K562 (cell line): ENCODE results near the gene TERB1. TPM values are rescaled to one million over a fixed set of nuclear protein-coding genes. Genes with fewer than 3 reads are reported as not detected.
A peak's percentile ranks its signal among the peaks of the same experiment; 100 is the strongest.

Experiments used
- ARHGAP35 ChIP-seq: fragments of 450-650 bp; IDR thresholded peaks from 2 replicates; pipeline ENCODE4 v1.6.1; 2018; ENCODE audit not compliant: partially characterized antibody
- DMBX1 ChIP-seq: fragments of 250-450 bp; sonication (Bioruptor Pico); IDR thresholded peaks from 2 replicates; pipeline ENCODE4 v1.8.0; 2022; ENCODE audit warnings: inconsistent platforms, mild to moderate bottlenecking, moderate library complexity, borderline replicate concordance
- ETV5 ChIP-seq: sonication (generic); formaldehyde crosslinking; IDR thresholded peaks from 2 replicates; pipeline ENCODE4 v1.4.0; 2020; ENCODE audit warnings: low read depth, mild to moderate bottlenecking, missing genetic modification reagents
- JUND ChIP-seq, 2 experiments: IDR thresholded peaks; 2 replicates in 1 of 2; 3 replicates in 1 of 2; pipeline ENCODE4 v1.6.1; 2011; ENCODE audit warnings: borderline replicate concordance in 2 of 2, low read depth in 2 of 2, low read length in 2 of 2, improper control_type of control experiment in 1 of 2, missing biosample characterization in 1 of 2, missing genetic modification characterization in 1 of 2, missing genetic modification reagents in 1 of 2
- KAT8 ChIP-seq: fragments of 450-650 bp; IDR thresholded peaks from 2 replicates; pipeline ENCODE4 v1.6.1; 2016; ENCODE audit warnings: low read depth, mild to moderate bottlenecking
- KLF6 ChIP-seq: fragments of 250-450 bp; sonication (Bioruptor Pico); IDR thresholded peaks from 2 replicates; pipeline ENCODE4 v1.4.0; 2020; ENCODE audit warnings: mild to moderate bottlenecking, moderate library complexity, borderline replicate concordance
- NEUROD1 ChIP-seq: fragments of 150-350 bp; IDR thresholded peaks from 2 replicates; pipeline ENCODE4 v1.6.1; 2014; ENCODE audit warnings: borderline replicate concordance, low read length, low read depth; ENCODE audit not compliant: partially characterized antibody
- PTTG1 ChIP-seq: fragments of 450-650 bp; IDR thresholded peaks from 2 replicates; pipeline ENCODE4 v1.6.1; 2016; ENCODE audit warnings: low read depth, mild to moderate bottlenecking, missing genetic modification characterization, missing compliant biosample characterization
- PURB ChIP-seq: sonication (generic); formaldehyde crosslinking; IDR thresholded peaks from 2 replicates; pipeline ENCODE4 v1.9.0; 2021; ENCODE audit warnings: low read depth, mild to moderate bottlenecking, missing genetic modification reagents
- RBBP5 ChIP-seq: fragments of 200-600 bp; sonication (generic); IDR thresholded peaks from 2 replicates; pipeline ENCODE4 v1.6.1; 2012; ENCODE audit warnings: borderline replicate concordance, mild to moderate bottlenecking, low read length, control low read depth, inconsistent platforms; ENCODE audit not compliant: insufficient read depth, poor library complexity, severe bottlenecking
- RBM25 ChIP-seq: fragments of 200-400 bp; formaldehyde crosslinking; IDR thresholded peaks from 2 replicates; pipeline ENCODE4 v1.6.1; 2018; ENCODE audit warnings: low read length, low read depth, moderate library complexity; ENCODE audit not compliant: severe bottlenecking
- SPI1 ChIP-seq: IDR thresholded peaks from 2 replicates; pipeline ENCODE4 v1.6.1; 2011; ENCODE audit warnings: low read depth, low read length, control low read depth, borderline replicate concordance
- TRIM28 ChIP-seq: fragments of 450-650 bp; IDR thresholded peaks from 2 replicates; pipeline ENCODE4 v1.6.1; 2017
- ZNF282 ChIP-seq: sonication (generic); formaldehyde crosslinking; IDR thresholded peaks from 2 replicates; pipeline ENCODE4 v1.8.1; 2023; ENCODE audit warnings: missing genetic modification reagents
- ZNF347 ChIP-seq: fragments of 450-650 bp; formaldehyde crosslinking; IDR thresholded peaks from 2 replicates; pipeline ENCODE4 v1.4.0; 2020; ENCODE audit warnings: low read depth, mild to moderate bottlenecking, moderate library complexity
- ZNF785 ChIP-seq: fragments of 250-450 bp; sonication (Bioruptor Pico); IDR thresholded peaks from 2 replicates; pipeline ENCODE4 v1.4.0; 2020; ENCODE audit warnings: mild to moderate bottlenecking
- polyA plus RNA-seq, 8 experiments: library from polyadenylated mRNA; depleted of rRNA in 4 of 8; stranded (reverse) in 5 of 8; unstranded in 3 of 8; fragments of >200 nt; fragmentation: Nextera tagmentation in 2 of 8; fragmentation: Illumina TruSeq in 1 of 8; extraction: Ambion mirVana in 2 of 8; extraction: Trizol in 1 of 8; gene quantifications; 2 replicates each; pipeline versions ENCODE4 v1.2.1 to v1.2.3, GENCODE V29; 2011 to 2014; ENCODE audit warnings: inconsistent platforms in 1 of 8, missing spikeins in 1 of 8
- total RNA-seq, 7 experiments: library from RNA; depleted of rRNA in 6 of 7; stranded (reverse); fragments of >200 nt in 6 of 7; fragmentation: Illumina TruSeq in 2 of 7; extraction: Trizol in 2 of 7; gene quantifications; 2 replicates each; pipeline versions ENCODE4 v1.2.1 to v1.2.3, GENCODE V29; 2011 to 2021; ENCODE audit warnings: low replicate concordance in 1 of 7
- TF ChIP-seq, protein P1 (sequence below): sonication (generic); formaldehyde crosslinking; IDR thresholded peaks from 2 replicates; pipeline ENCODE4 v1.8.1; 2023; ENCODE audit warnings: mild to moderate bottlenecking, missing genetic modification reagents, moderate library complexity
- TF ChIP-seq, protein P2 (sequence below): fragments of 450-650 bp; IDR thresholded peaks from 2 replicates; pipeline ENCODE4 v1.6.1; 2017; ENCODE audit warnings: mild to moderate bottlenecking, moderate library complexity
- TF ChIP-seq, protein P3 (sequence below): fragments of 450-650 bp; conservative IDR thresholded peaks from 2 replicates; pipeline ENCODE4 v1.6.1; 2016; ENCODE audit warnings: missing genetic modification characterization, low read depth, mild to moderate bottlenecking, control low read depth, missing compliant biosample characterization
- TF ChIP-seq, protein P4 (sequence below): fragments of 250-450 bp; sonication (Bioruptor Pico); IDR thresholded peaks from 2 replicates; pipeline ENCODE4 v1.9.0; 2021; ENCODE audit warnings: mild to moderate bottlenecking
- TF ChIP-seq, protein P5 (sequence below): sonication (generic); formaldehyde crosslinking; IDR thresholded peaks from 2 replicates; pipeline ENCODE4 v1.4.0; 2020; ENCODE audit warnings: mild to moderate bottlenecking, missing genetic modification reagents

Gene TERB1
- total and polyA plus RNA-seq, 9 of the 15 experiments (the other 6 are each of a cell fraction or from before 2014, with no cell fraction given) = not detected

DNA sequence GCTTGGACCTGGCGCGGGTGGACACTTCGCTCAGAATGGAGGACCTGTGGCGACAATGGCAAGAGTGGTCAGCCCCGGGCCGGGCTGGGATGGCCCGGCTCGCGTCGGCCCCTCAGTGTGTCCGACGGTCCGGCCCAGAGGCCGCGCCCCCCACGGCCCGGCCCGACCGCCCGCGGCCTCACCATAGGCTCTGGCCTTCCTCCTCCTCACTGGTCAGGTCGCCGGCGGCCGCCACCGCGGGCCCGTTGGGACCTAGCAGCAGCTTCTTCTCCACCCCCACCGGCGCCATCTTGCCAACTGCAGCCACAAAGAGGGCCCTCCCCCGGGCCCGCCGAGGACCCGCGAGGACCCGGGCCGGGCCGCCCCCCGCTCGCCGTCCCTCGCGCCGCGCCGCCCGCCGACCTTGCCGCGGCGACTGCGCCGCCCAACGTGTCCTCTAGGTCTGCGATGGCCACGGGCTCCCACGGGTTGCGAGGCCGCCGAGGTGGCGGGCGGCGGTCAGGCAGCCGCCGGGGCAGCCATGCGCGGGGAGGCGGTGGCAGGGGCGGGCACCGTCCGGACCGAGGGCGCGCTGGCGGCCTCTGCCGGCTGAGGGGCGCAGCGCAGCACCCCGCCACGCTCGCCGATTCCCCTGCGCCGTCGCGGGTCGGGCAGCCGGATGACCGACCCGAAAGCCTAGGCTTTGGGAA is 49.9 kb downstream of the TERB1 start, which contains the start of gene DYNC1LI2 (continued):
- TF ChIP-seq, protein P1, sequence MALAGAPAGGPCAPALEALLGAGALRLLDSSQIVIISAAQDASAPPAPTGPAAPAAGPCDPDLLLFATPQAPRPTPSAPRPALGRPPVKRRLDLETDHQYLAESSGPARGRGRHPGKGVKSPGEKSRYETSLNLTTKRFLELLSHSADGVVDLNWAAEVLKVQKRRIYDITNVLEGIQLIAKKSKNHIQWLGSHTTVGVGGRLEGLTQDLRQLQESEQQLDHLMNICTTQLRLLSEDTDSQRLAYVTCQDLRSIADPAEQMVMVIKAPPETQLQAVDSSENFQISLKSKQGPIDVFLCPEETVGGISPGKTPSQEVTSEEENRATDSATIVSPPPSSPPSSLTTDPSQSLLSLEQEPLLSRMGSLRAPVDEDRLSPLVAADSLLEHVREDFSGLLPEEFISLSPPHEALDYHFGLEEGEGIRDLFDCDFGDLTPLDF = 0 out of 2 replicates have a peak, but pooled peaks have one; percentile 44
- TF ChIP-seq RBM25 (peak; percentile 7), KAT8 (no peak), TRIM28 (no peak), ZNF785 (no peak), KLF6 (CRISPR knock-in tag) (no peak), NEUROD1 (no peak), SPI1 (no peak), ARHGAP35 (no peak), JUND (IDR thresholded peaks at IDR 0.05; ENCODE audit: borderline replicate concordance, low read depth, low read length) (0 out of 2 replicates have a peak, but pooled peaks have one; percentile 26), JUND (tag; IDR thresholded peaks at IDR 0.05; ENCODE audit: borderline replicate concordance, low read depth, low read length) (no peak), PTTG1 (tag) (no peak), ZNF282 (CRISPR knock-in tag) (peak; percentile 32; the same call in 1 of the 2 replicates), PURB (no peak), RBBP5 (peak; percentile 90), ZNF347 (CRISPR knock-in tag) (no peak), ETV5 (CRISPR knock-in tag) (no peak), DMBX1 (CRISPR knock-in tag) (no peak)
- TF ChIP-seq, protein P2, sequence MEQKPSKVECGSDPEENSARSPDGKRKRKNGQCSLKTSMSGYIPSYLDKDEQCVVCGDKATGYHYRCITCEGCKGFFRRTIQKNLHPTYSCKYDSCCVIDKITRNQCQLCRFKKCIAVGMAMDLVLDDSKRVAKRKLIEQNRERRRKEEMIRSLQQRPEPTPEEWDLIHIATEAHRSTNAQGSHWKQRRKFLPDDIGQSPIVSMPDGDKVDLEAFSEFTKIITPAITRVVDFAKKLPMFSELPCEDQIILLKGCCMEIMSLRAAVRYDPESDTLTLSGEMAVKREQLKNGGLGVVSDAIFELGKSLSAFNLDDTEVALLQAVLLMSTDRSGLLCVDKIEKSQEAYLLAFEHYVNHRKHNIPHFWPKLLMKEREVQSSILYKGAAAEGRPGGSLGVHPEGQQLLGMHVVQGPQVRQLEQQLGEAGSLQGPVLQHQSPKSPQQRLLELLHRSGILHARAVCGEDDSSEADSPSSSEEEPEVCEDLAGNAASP = no peak
- TF ChIP-seq, protein P3, sequence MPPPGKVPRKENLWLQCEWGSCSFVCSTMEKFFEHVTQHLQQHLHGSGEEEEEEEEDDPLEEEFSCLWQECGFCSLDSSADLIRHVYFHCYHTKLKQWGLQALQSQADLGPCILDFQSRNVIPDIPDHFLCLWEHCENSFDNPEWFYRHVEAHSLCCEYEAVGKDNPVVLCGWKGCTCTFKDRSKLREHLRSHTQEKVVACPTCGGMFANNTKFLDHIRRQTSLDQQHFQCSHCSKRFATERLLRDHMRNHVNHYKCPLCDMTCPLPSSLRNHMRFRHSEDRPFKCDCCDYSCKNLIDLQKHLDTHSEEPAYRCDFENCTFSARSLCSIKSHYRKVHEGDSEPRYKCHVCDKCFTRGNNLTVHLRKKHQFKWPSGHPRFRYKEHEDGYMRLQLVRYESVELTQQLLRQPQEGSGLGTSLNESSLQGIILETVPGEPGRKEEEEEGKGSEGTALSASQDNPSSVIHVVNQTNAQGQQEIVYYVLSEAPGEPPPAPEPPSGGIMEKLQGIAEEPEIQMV = no peak
- TF ChIP-seq, protein P4, sequence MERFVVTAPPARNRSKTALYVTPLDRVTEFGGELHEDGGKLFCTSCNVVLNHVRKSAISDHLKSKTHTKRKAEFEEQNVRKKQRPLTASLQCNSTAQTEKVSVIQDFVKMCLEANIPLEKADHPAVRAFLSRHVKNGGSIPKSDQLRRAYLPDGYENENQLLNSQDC (CRISPR knock-in tag) = no peak
- TF ChIP-seq, protein P5, sequence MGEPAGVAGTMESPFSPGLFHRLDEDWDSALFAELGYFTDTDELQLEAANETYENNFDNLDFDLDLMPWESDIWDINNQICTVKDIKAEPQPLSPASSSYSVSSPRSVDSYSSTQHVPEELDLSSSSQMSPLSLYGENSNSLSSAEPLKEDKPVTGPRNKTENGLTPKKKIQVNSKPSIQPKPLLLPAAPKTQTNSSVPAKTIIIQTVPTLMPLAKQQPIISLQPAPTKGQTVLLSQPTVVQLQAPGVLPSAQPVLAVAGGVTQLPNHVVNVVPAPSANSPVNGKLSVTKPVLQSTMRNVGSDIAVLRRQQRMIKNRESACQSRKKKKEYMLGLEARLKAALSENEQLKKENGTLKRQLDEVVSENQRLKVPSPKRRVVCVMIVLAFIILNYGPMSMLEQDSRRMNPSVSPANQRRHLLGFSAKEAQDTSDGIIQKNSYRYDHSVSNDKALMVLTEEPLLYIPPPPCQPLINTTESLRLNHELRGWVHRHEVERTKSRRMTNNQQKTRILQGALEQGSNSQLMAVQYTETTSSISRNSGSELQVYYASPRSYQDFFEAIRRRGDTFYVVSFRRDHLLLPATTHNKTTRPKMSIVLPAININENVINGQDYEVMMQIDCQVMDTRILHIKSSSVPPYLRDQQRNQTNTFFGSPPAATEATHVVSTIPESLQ (CRISPR knock-in tag) = no peak
